Measurements from ENCODE around the gene ANXA4.

ANXA4 gene

DNA sequence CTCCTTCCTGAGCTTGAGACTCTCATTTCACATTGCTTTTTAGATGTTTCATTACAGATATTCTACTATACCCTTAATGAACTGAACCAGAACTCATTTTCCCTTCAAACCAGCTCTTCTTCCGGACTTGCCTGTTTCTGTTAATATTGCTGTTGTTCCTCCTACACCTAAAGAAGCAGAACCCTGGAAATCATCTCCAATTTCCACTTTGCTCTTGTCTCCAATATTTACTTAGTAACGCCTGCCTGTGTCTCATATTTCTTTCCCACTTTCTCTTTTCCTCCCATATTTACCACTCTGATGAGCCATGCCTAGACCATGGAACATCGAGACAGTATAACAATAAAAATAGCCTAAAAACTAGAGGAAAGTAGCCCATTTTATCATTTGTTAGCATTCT lies 69.7 kb downstream of the ANXA4 start:
- TF ChIP-seq TAF1 (IDR thresholded peaks at IDR 0.05; ENCODE audit: borderline replicate concordance, insufficient read depth, low read length): no peak

DNA sequence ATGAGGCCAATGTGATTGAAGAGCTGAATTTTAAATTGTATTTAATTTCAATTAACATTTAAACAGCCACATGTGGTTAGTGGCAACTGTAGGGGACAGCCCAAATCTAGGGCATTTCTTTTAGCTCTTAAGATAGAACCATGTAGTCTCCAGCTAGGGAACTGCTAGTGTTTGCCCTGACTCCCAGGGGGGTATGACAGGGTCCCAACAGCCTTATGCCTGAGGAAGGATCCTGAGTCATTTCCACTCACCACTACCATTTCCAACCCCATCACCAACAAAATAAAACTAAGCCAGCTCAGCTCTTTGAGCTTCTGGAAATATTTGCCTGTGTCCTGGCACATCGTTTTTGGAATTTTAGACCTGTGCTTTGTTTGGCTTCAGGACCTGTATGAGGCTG lies 73.8 kb downstream of the ANXA4 start:
- TF ChIP-seq SIN3A (IDR thresholded peaks at IDR 0.05; ENCODE audit: borderline replicate concordance, insufficient read depth, low read length) (no peak), POLR2AphosphoS5 (IDR thresholded peaks at IDR 0.05; ENCODE audit: low read depth, low read length) (no peak), TAF1 (IDR thresholded peaks at IDR 0.05; ENCODE audit: borderline replicate concordance, insufficient read depth, low read length) (no peak), FOXP2 (optimal IDR thresholded peaks at IDR 0.05; ENCODE audit: borderline replicate concordance, extremely low read depth, extremely low read length, insufficient read depth) (no peak)
- TF ChIP-seq, protein P1, sequence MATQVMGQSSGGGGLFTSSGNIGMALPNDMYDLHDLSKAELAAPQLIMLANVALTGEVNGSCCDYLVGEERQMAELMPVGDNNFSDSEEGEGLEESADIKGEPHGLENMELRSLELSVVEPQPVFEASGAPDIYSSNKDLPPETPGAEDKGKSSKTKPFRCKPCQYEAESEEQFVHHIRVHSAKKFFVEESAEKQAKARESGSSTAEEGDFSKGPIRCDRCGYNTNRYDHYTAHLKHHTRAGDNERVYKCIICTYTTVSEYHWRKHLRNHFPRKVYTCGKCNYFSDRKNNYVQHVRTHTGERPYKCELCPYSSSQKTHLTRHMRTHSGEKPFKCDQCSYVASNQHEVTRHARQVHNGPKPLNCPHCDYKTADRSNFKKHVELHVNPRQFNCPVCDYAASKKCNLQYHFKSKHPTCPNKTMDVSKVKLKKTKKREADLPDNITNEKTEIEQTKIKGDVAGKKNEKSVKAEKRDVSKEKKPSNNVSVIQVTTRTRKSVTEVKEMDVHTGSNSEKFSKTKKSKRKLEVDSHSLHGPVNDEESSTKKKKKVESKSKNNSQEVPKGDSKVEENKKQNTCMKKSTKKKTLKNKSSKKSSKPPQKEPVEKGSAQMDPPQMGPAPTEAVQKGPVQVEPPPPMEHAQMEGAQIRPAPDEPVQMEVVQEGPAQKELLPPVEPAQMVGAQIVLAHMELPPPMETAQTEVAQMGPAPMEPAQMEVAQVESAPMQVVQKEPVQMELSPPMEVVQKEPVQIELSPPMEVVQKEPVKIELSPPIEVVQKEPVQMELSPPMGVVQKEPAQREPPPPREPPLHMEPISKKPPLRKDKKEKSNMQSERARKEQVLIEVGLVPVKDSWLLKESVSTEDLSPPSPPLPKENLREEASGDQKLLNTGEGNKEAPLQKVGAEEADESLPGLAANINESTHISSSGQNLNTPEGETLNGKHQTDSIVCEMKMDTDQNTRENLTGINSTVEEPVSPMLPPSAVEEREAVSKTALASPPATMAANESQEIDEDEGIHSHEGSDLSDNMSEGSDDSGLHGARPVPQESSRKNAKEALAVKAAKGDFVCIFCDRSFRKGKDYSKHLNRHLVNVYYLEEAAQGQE (IDR thresholded peaks at IDR 0.05; ENCODE audit: insufficient read depth in 1 of 2, low read depth in 2 of 2, low read length in 2 of 2): no peak

DNA sequence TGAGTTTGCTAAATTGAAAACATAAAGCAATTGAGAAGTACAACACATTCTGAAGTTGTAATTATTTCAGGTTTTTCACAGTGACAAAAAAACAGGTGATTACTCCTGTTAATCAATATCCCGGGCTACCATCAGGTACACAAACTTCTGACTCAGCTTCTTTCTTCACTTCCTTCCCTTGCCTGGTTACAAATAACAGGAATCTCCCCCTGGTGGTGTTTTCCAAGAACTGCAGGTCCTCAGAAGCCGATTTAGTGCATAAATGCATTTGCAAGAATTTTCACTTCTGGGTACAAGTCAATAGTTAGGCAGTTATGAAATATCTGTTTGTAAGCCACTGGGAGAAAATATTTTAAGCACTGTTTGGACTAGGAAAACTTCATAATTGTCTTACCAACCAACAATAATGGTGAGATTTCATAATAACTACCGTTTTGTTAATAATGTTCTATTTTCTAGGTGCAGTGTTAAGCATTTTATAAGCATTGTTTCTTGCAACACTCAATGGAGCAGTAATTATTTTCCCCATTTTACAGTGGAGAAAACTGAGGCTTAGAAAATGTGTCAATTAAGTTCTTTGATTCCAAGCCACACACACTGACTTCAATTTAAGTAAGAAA lies 75.1 kb downstream of the ANXA4 start:
- TF ChIP-seq TAF1 (IDR thresholded peaks at IDR 0.05; ENCODE audit: borderline replicate concordance, insufficient read depth, low read length) (no peak), FOXP2 (optimal IDR thresholded peaks at IDR 0.05; ENCODE audit: borderline replicate concordance, extremely low read depth, extremely low read length, insufficient read depth) (no peak), SIN3A (IDR thresholded peaks at IDR 0.05; ENCODE audit: borderline replicate concordance, insufficient read depth, low read length) (no peak), POLR2AphosphoS5 (IDR thresholded peaks at IDR 0.05; ENCODE audit: low read depth, low read length) (no peak)
- TF ChIP-seq, protein P1 (IDR thresholded peaks at IDR 0.05; ENCODE audit: insufficient read depth in 1 of 2, low read depth in 2 of 2, low read length in 2 of 2): no peak

DNA sequence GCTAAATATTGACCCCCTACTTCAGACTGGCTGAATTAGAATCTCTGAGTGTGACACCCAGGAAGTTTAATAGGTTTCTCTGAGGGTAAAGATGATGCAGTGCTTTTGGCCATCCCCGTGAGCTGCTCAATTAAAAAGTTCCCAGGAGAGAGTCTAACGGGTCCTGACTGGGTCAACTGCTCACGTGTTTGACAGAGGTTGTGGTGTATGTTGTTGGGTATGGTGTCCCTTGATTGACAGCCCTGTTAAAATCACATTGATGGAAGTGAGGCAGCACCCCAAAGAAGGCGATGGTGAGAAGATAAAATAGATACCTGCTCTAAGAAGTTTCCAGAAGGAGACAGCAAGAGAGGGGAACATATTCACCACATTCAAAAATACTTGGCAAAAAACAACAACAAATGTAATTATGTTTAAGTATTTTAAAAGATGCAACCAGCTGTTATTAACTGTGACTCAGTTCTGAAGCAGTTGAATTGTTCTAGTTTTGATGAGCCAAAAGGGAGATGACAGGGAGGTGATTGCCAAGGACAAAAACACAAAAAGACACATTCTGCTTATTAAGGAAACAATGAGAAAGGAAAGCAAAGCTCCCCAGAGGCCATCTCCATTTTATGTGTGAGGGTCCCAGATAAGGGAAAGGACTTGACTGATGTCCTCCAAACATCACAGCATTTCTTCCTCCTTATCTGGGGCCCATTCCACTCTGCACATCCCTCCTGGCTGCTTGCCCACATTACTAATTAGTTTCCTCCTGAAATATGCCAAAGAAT lies 76.0 kb downstream of the ANXA4 start:
- TF ChIP-seq SIN3A (IDR thresholded peaks at IDR 0.05; ENCODE audit: borderline replicate concordance, insufficient read depth, low read length) (no peak), FOXP2 (optimal IDR thresholded peaks at IDR 0.05; ENCODE audit: borderline replicate concordance, extremely low read depth, extremely low read length, insufficient read depth) (no peak), POLR2AphosphoS5 (IDR thresholded peaks at IDR 0.05; ENCODE audit: low read depth, low read length) (no peak), TAF1 (IDR thresholded peaks at IDR 0.05; ENCODE audit: borderline replicate concordance, insufficient read depth, low read length) (no peak)
- TF ChIP-seq, protein P1 (IDR thresholded peaks at IDR 0.05; ENCODE audit: insufficient read depth in 1 of 2, low read depth in 2 of 2, low read length in 2 of 2): no peak

- no peak for TF ChIP-seq SIN3A (IDR thresholded peaks at IDR 0.05; ENCODE audit: borderline replicate concordance, insufficient read depth, low read length)
- TF ChIP-seq POLR2AphosphoS5 (IDR thresholded peaks at IDR 0.05; ENCODE audit: low read depth, low read length): no peak
- TF ChIP-seq, protein P1 (IDR thresholded peaks at IDR 0.05; ENCODE audit: insufficient read depth in 1 of 2, low read depth in 2 of 2, low read length in 2 of 2): no peak
- TF ChIP-seq TAF1 (IDR thresholded peaks at IDR 0.05; ENCODE audit: borderline replicate concordance, insufficient read depth, low read length): no peak
- TF ChIP-seq FOXP2 (optimal IDR thresholded peaks at IDR 0.05; ENCODE audit: borderline replicate concordance, extremely low read depth, extremely low read length, insufficient read depth): no peak
Observed at GRCh38 chr2:69827796-69828540, 86.0 kb downstream of the ANXA4 start.

All from PFSK-1 (cell line).